HL-60 (cell line): Measurements from ENCODE around the gene TSC2.

ENCODE experiments used
- CTCF ChIP-seq: IDR thresholded peaks from one replicate; pipeline ENCODE4 v1.5.1; 2011; ENCODE audit warnings: low read length, control low read depth, inconsistent platforms; ENCODE audit not compliant: insufficient read depth
- GABPA ChIP-seq: IDR thresholded peaks from 2 replicates; pipeline ENCODE4 v1.6.1; 2012; ENCODE audit warnings: low read depth
- POLR2AphosphoS5 ChIP-seq: IDR thresholded peaks from 2 replicates; pipeline ENCODE4 v1.6.1; 2012; ENCODE audit warnings: low read depth
- REST ChIP-seq: IDR thresholded peaks from 2 replicates; pipeline ENCODE4 v1.6.1; 2012; ENCODE audit warnings: low read depth; ENCODE audit not compliant: insufficient replicate concordance
- SPI1 ChIP-seq: IDR thresholded peaks from 2 replicates; pipeline ENCODE4 v1.6.1; 2012; ENCODE audit warnings: low read depth, mild to moderate bottlenecking, borderline replicate concordance

- TF ChIP-seq CTCF (no peak), POLR2AphosphoS5 (no peak), REST (no peak), GABPA (no peak), SPI1 (no peak)
Observed at GRCh38 chr16:2019518-2019920, 28.3 kb upstream of the TSC2 start, which contains the start of gene NPW.
